Measurements from ENCODE around the gene CPLX1. TPM values are rescaled to one million over a fixed set of nuclear protein-coding genes. Genes with fewer than 3 reads are reported as not detected.
A peak's percentile ranks its signal among the peaks of the same experiment; 100 is the strongest.

CPLX1 gene
- total and polyA plus RNA-seq, 2 donors (not counting 1 experiment from before 2014, with no cell fraction given), result 0.03 to 0.66 TPM

GRCh38 chr4:796206-796605, 29.7 kb downstream of the CPLX1 start:
- no peaks in the 10 kb centered on the region for H3K79me2 ChIP-seq (ENCODE audit: control insufficient read depth, insufficient read depth, low read length)
- H3K27me3 ChIP-seq (ENCODE audit: control insufficient read depth, insufficient read depth, low read length), result peaks cover 39% of the 10 kb centered on the region
- TF ChIP-seq CTCF (conservative IDR thresholded peaks at IDR 0.05 in 1 of 2, IDR thresholded peaks at IDR 0.05 in 1 of 2; ENCODE audit: low read depth in 1 of 2, low read length in 2 of 2) (no peak), EZH2 (IDR thresholded peaks at IDR 0.05; ENCODE audit: low read length, missing control alignments) (no peak)

GRCh38 chr4:795726-796119, 30.2 kb downstream of the CPLX1 start:
- H3K4me3 ChIP-seq (replicated peaks in 1 of 4; ENCODE audit: control extremely low read depth in 1 of 4, insufficient read depth in 1 of 4, low read depth in 3 of 4, low read length in 4 of 4), result no peak overlapping the region
- no peaks in the 10 kb centered on the region for H3K36me3 ChIP-seq (ENCODE audit: control insufficient read depth, insufficient read depth, low read length)
- peaks cover 39% of the 10 kb centered on the region for H3K27me3 ChIP-seq (ENCODE audit: control insufficient read depth, insufficient read depth, low read length)
- H3K9me3 ChIP-seq (ENCODE audit: control insufficient read depth, insufficient read depth, low read depth, low read length), result no peaks in the 10 kb centered on the region
- no peaks in the 10 kb centered on the region for H3K79me2 ChIP-seq (ENCODE audit: control insufficient read depth, insufficient read depth, low read length)
- H3K4me1 ChIP-seq (ENCODE audit: control insufficient read depth, extremely low read depth, insufficient read depth, low read length), result no peaks in the 10 kb centered on the region
- no peak overlapping the region for H2AFZ ChIP-seq (ENCODE audit: low read length)
- no peak for TF ChIP-seq CTCF (conservative IDR thresholded peaks at IDR 0.05 in 1 of 2, IDR thresholded peaks at IDR 0.05 in 1 of 2; ENCODE audit: low read depth in 1 of 2, low read length in 2 of 2)
- TF ChIP-seq EZH2 (IDR thresholded peaks at IDR 0.05; ENCODE audit: low read length, missing control alignments), result no peak
- H4K20me1 ChIP-seq (ENCODE audit: control insufficient read depth, extremely low read depth, insufficient read depth, low read length), result no peaks in the 10 kb centered on the region
- no peak overlapping the region for H3K27ac ChIP-seq (ENCODE audit: insufficient read depth, low read length)
- H3K9ac ChIP-seq (ENCODE audit: insufficient read depth, low read length), result no peak overlapping the region
- H3K4me2 ChIP-seq (ENCODE audit: extremely low read depth, insufficient read depth, low read length), result no peak overlapping the region
- DNase-seq (ENCODE audit: low read depth in 2 of 2), result no peak

More at GRCh38 chr4:796206-796605, 29.7 kb downstream of the CPLX1 start:
- no peak for DNase-seq (ENCODE audit: low read depth in 2 of 2)
- Histone ChIP-seq H3K4me3 (replicated peaks in 1 of 4; ENCODE audit: control extremely low read depth in 1 of 4, insufficient read depth in 1 of 4, low read depth in 3 of 4, low read length in 4 of 4) (no peak overlapping the region), H3K27ac (ENCODE audit: insufficient read depth, low read length) (no peak overlapping the region), H3K4me1 (ENCODE audit: control insufficient read depth, extremely low read depth, insufficient read depth, low read length) (no peaks in the 10 kb centered on the region), H3K9ac (ENCODE audit: insufficient read depth, low read length) (no peak overlapping the region), H4K20me1 (ENCODE audit: control insufficient read depth, extremely low read depth, insufficient read depth, low read length) (no peaks in the 10 kb centered on the region), H3K9me3 (ENCODE audit: control insufficient read depth, insufficient read depth, low read depth, low read length) (no peaks in the 10 kb centered on the region), H2AFZ (ENCODE audit: low read length) (no peak overlapping the region), H3K36me3 (ENCODE audit: control insufficient read depth, insufficient read depth, low read length) (no peaks in the 10 kb centered on the region), H3K4me2 (ENCODE audit: extremely low read depth, insufficient read depth, low read length) (no peak overlapping the region)

GRCh38 chr4:794900-795725, 30.8 kb downstream of the CPLX1 start:
- no peaks in the 10 kb centered on the region for H3K9me3 ChIP-seq (ENCODE audit: control insufficient read depth, insufficient read depth, low read depth, low read length)
- no peaks in the 10 kb centered on the region for H3K36me3 ChIP-seq (ENCODE audit: control insufficient read depth, insufficient read depth, low read length)
- no peak overlapping the region for H3K4me2 ChIP-seq (ENCODE audit: extremely low read depth, insufficient read depth, low read length)
- TF ChIP-seq CTCF (conservative IDR thresholded peaks at IDR 0.05 in 1 of 2, IDR thresholded peaks at IDR 0.05 in 1 of 2; ENCODE audit: low read depth in 1 of 2, low read length in 2 of 2), result no peak
- TF ChIP-seq EZH2 (IDR thresholded peaks at IDR 0.05; ENCODE audit: low read length, missing control alignments), result peak; percentile 97
- no peaks in the 10 kb centered on the region for H3K4me1 ChIP-seq (ENCODE audit: control insufficient read depth, extremely low read depth, insufficient read depth, low read length)
- no peaks in the 10 kb centered on the region for H4K20me1 ChIP-seq (ENCODE audit: control insufficient read depth, extremely low read depth, insufficient read depth, low read length)
- peak overlapping the region in 1 of 4 experiments; percentile 7 for H3K4me3 ChIP-seq (replicated peaks in 1 of 4; ENCODE audit: control extremely low read depth in 1 of 4, insufficient read depth in 1 of 4, low read depth in 3 of 4, low read length in 4 of 4)
- no peak overlapping the region for H3K9ac ChIP-seq (ENCODE audit: insufficient read depth, low read length)
- no peaks in the 10 kb centered on the region for H3K79me2 ChIP-seq (ENCODE audit: control insufficient read depth, insufficient read depth, low read length)
- H2AFZ ChIP-seq (ENCODE audit: low read length), result no peak overlapping the region
- no peak overlapping the region for H3K27ac ChIP-seq (ENCODE audit: insufficient read depth, low read length)
- DNase-seq (ENCODE audit: low read depth in 2 of 2), result no peak
- H3K27me3 ChIP-seq (ENCODE audit: control insufficient read depth, insufficient read depth, low read length), result peaks cover 39% of the 10 kb centered on the region
